Left ventricle myocardium inferior (tissue), 1 donor: ENCODE results near the gene SCGB1D4. TPM values are rescaled to one million over a fixed set of nuclear protein-coding genes. Genes with fewer than 3 reads are reported as not detected.
A peak's percentile ranks its signal among the peaks of the same experiment; 100 is the strongest.
"Not testable (repeated sequence)": the region's sequence is repeated elsewhere in the genome, so short reads cannot be mapped to it uniquely, and the experiment has no call there.

Source experiments
- DNase-seq: peaks from one replicate; pipeline ENCODE4 v3.0.0-alpha.2; 2020
- H3K27ac ChIP-seq: fragments of 200-600 bp; replicated peaks from 2 replicates; pipeline ENCODE4 v1.8.0; 2021
- H3K27me3 ChIP-seq: fragments of 200-600 bp; 2 replicates; pipeline ENCODE4 v1.8.0; 2021; ENCODE audit warnings: low read depth
- H3K36me3 ChIP-seq: fragments of 200-600 bp; 2 replicates; pipeline ENCODE4 v1.8.0; 2021
- H3K4me1 ChIP-seq: fragments of 200-600 bp; 2 replicates; pipeline ENCODE4 v1.8.0; 2021
- H3K4me3 ChIP-seq: fragments of 200-600 bp; 2 replicates; pipeline ENCODE4 v1.8.0; 2021; ENCODE audit warnings: mild to moderate bottlenecking, moderate library complexity
- H3K9me3 ChIP-seq: fragments of 200-600 bp; replicated peaks from 2 replicates; pipeline ENCODE4 v1.8.0; 2021
- CTCF ChIP-seq: fragments of 200-600 bp; IDR thresholded peaks from 2 replicates; pipeline ENCODE4 v1.8.0; 2021; ENCODE audit warnings: antibody characterized with exemption, mild to moderate bottlenecking, borderline replicate concordance
- intact Hi-C: fragments of 100-400 bp; cut with micrococcal nuclease; formaldehyde crosslinking; loops from one replicate; pipeline ENCODE4 v1.11.0; 2022
- long read RNA-seq: library from polyadenylated mRNA; unstranded; transcript quantifications from one replicate; pipeline ENCODE4 v2.0.0, GENCODE V29; 2021
- total RNA-seq: library from RNA; stranded (reverse); fragmentation: NEBNext Ultra II Directional; extraction: Animal tissue kit (Norgen Biotek cat#: 25700); gene quantifications from one replicate; pipeline ENCODE4 v1.2.1, GENCODE V29; 2021
- donor health status: DM: no; HTN: yes; CAD: no; lungs with severe emphysema.

Gene SCGB1D4
- not detected for total RNA-seq
- long read RNA-seq, result 0 reads

GRCh38 chr11:62298975-62299374 is at the start of gene SCGB1D4:
Gene SCGB1D4, minus strand, starts transcription at chr11:62299075. Its CDS starts 65 bp downstream, at chr11:62299010.
- Histone ChIP-seq H3K9me3 (no peaks in the 10 kb centered on the region), H3K4me1 (no peaks in the 10 kb centered on the region), H3K4me3 (no peak within 1 kb of the TSS), H3K27me3 (peaks cover 69% of the 10 kb centered on the region), H3K36me3 (no peaks in the 10 kb centered on the region), H3K27ac (no peak within 1 kb of the TSS)
- intact Hi-C loops, result no loop called here
- no peak for DNase-seq
- no peak for TF ChIP-seq CTCF

- Histone ChIP-seq H3K4me1 (no peaks in the 10 kb centered on the region), H3K4me3 (no peak overlapping the region), H3K36me3 (no peaks in the 10 kb centered on the region), H3K27ac (no peak overlapping the region), H3K27me3 (no peaks in the 10 kb centered on the region), H3K9me3 (no peaks in the 10 kb centered on the region)
- TF ChIP-seq CTCF, result no peak
- intact Hi-C loops, result no loop called here
- no peak for DNase-seq
Measured at GRCh38 chr11:62345861-62346260, 47.0 kb upstream of the SCGB1D4 start.

DNA sequence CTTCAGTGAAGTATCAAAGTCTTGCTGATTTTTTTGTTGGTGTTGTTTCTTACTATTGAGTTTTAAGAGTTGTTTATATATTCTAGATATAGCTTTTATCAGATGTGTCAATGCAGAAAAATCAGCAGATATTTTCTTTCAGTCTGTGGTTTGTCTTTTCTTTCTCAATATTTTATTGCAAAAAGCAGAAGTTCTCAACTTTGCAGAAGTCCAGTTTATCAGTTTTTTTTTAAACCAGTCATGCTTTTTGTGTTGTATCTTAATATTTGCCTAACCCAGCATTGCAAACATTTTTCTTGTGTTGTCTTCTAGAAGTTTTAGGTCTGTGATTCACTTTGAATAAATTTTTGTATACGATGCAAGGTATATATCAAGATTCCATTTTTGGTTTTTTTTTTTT is 45.3 kb upstream of the SCGB1D4 start:
- H3K4me1 ChIP-seq, result peaks cover 8% of the 10 kb centered on the region
- no peaks in the 10 kb centered on the region for H3K36me3 ChIP-seq
- no peaks in the 10 kb centered on the region for H3K27me3 ChIP-seq
- H3K4me3 ChIP-seq, result no peak overlapping the region
- no peak for DNase-seq
- intact Hi-C loops, result no loop called here
- no peaks in the 10 kb centered on the region for H3K9me3 ChIP-seq
- TF ChIP-seq CTCF, result no peak
- no peak overlapping the region for H3K27ac ChIP-seq

- H3K27ac ChIP-seq, H3K4me3 ChIP-seq, H3K36me3 ChIP-seq, intact Hi-C loops, H3K27me3 ChIP-seq, H3K4me1 ChIP-seq, H3K9me3 ChIP-seq, DNase-seq: not testable (repeated sequence)
Measured at GRCh38 chr11:62343646-62344190, 44.8 kb upstream of the SCGB1D4 start.

DNA sequence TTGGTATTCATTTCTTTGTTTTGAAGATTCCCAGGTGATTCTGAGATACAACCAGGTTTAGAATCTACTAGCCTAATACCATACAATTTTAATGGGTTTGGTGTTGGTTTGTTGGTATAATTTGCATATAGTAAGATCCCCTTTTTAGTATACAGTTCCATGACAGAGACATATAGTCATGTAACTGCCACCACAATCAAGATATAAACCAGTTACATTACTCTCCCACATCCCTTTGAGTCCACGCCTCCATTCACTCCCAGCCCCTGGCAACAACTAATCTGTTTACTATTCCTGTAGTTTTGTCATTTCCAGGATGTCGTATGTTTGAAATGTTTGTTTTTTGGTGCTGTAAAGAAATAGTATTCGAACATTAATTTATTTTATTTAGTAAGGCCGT is 42.7 kb upstream of the SCGB1D4 start:
- no peaks in the 10 kb centered on the region for H3K27me3 ChIP-seq
- no peaks in the 10 kb centered on the region for H3K36me3 ChIP-seq
- TF ChIP-seq CTCF, result no peak
- DNase-seq, result no peak
- intact Hi-C loops, result no loop called here
- H3K27ac ChIP-seq, result no peak overlapping the region
- no peaks in the 10 kb centered on the region for H3K9me3 ChIP-seq
- peaks cover 24% of the 10 kb centered on the region for H3K4me1 ChIP-seq
- no peak overlapping the region for H3K4me3 ChIP-seq

DNA sequence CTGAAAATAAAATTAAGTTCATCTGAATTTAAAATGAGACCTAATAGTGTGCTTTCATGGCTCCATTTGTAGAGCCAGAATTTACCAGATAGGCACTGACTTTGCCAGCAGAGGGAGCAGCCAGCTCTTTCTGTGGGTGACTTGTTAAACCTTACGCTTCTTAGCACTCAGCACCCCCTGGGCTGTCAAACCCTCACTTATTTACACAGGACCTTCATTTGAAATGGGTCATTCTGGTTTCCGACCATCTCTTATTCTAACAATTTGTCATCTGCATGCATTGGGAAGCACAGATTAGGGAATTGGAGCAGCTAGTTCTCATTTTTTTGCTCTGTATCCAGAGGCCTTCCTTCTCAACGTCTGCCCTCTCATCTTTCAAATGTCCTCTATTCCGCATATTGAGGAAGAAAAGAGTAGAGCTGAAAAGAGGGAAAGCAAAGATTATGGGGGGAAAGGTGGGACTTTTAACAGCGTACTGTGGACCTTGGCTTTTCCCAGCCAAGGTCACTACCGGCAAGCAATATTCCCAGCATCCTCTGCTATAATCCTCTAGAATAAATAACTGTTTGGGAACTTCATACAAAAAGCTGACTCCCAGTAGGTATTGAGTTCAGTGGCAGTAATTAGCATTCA is 41.5 kb upstream of the SCGB1D4 start:
- Histone ChIP-seq H3K27me3 (peaks cover 3% of the 10 kb centered on the region), H3K27ac (peak overlapping the region; percentile 36), H3K4me1 (peaks cover 24% of the 10 kb centered on the region), H3K9me3 (no peaks in the 10 kb centered on the region), H3K4me3 (no peak overlapping the region), H3K36me3 (no peaks in the 10 kb centered on the region)
- intact Hi-C loops, result no loop called here
- DNase-seq, result peak; percentile 32
- TF ChIP-seq CTCF, result peak; percentile 74
